Type B pancreatic cell (in vitro differentiated cells): ENCODE results near the gene NDUFB5. TPM values are rescaled to one million over a fixed set of nuclear protein-coding genes. Genes with fewer than 3 reads are reported as not detected.

ENCODE experiments used
- DNase-seq: peaks from one replicate; pipeline ENCODE4 v3.0.0; 2021; ENCODE audit warnings: mixed read lengths; ENCODE audit not compliant: unreplicated experiment; ENCODE audit errors: extremely low spot score
- H3K27ac Mint-ChIP-seq: 2 replicates; pipeline ENCODE4 v1.8.0; 2021; ENCODE audit warnings: mild to moderate bottlenecking, mixed read lengths
- H3K27me3 Mint-ChIP-seq: 2 replicates; pipeline ENCODE4 v1.8.0; 2021; ENCODE audit warnings: mixed read lengths
- H3K36me3 Mint-ChIP-seq: 2 replicates; pipeline ENCODE4 v1.8.0; 2021; ENCODE audit warnings: mixed read lengths
- H3K4me1 Mint-ChIP-seq: one replicate; pipeline ENCODE4 v1.8.0; 2021; ENCODE audit warnings: mixed read lengths; ENCODE audit not compliant: unreplicated experiment
- H3K4me3 Mint-ChIP-seq: 2 replicates; pipeline ENCODE4 v1.8.0; 2021; ENCODE audit warnings: mild to moderate bottlenecking, mixed read lengths
- H3K9me3 Mint-ChIP-seq: 2 replicates; pipeline ENCODE4 v1.8.0; 2021; ENCODE audit warnings: mixed read lengths
- total RNA-seq: library from RNA; stranded (reverse); gene quantifications from 2 replicates; pipeline ENCODE4 v1.2.1, GENCODE V29; 2021; ENCODE audit warnings: low replicate concordance
- TF ChIP-seq, protein P1 (sequence below): fragments of 200-600 bp; sonication (generic); conservative IDR thresholded peaks from 2 replicates; pipeline ENCODE4 v1.5.0; 2021; ENCODE audit warnings: antibody characterized with exemption, mild to moderate bottlenecking

NDUFB5 gene
- total RNA-seq, 1 donor from 2014 or later: 91.5 TPM

DNA sequence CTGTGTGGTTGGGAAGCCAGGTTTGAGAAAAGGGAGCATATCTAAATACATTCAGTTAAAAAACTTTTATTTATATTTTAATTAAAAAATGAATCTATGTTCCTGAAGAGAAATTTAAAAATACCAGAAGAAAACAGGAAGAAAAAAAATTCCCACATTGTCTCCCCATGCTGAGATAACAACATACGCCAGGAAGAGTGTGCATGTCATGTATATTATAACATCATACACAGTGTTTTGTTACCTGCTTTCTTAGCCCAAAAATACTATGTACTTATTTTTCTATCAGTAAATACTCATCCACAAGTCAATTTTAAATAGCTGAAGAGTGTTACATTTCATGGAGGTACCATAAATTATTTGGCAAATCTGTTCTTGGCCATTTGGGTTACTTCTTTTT lies 66.7 kb downstream of the NDUFB5 start:
- H3K9me3 Mint-ChIP-seq: peaks cover 5% of the 10 kb centered on the region
- H3K27ac Mint-ChIP-seq: no peak overlapping the region
- no peak overlapping the region for H3K4me3 Mint-ChIP-seq
- no peaks in the 10 kb centered on the region for H3K27me3 Mint-ChIP-seq
- TF ChIP-seq, protein P1, sequence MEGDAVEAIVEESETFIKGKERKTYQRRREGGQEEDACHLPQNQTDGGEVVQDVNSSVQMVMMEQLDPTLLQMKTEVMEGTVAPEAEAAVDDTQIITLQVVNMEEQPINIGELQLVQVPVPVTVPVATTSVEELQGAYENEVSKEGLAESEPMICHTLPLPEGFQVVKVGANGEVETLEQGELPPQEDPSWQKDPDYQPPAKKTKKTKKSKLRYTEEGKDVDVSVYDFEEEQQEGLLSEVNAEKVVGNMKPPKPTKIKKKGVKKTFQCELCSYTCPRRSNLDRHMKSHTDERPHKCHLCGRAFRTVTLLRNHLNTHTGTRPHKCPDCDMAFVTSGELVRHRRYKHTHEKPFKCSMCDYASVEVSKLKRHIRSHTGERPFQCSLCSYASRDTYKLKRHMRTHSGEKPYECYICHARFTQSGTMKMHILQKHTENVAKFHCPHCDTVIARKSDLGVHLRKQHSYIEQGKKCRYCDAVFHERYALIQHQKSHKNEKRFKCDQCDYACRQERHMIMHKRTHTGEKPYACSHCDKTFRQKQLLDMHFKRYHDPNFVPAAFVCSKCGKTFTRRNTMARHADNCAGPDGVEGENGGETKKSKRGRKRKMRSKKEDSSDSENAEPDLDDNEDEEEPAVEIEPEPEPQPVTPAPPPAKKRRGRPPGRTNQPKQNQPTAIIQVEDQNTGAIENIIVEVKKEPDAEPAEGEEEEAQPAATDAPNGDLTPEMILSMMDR: no peak
- peaks cover 16% of the 10 kb centered on the region for H3K36me3 Mint-ChIP-seq
- DNase-seq: no peak
- H3K4me1 Mint-ChIP-seq: peaks cover 26% of the 10 kb centered on the region

DNA sequence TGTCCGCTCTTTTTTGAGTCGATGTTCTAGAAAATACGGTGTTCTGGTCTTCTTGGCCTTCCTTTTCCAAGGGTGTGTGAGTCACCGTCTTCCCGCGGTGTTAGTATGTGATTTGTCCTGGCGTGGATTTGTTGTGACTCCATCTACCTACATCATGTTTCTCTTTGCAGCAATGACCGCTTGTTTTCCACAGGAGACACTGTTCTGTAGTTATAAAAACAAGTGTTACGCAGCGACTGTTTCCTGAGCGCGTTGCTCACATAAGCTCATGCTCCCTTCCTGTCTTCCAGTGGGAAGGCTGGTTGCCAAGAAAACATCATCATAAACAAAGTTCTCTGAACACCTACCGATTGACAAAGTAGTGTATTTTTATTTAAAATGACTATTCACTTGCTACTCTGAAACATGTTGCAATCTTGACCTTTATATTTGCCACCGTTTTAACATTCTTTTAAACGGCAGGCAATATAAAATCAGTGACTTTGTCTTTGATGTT lies 67.2 kb downstream of the NDUFB5 start:
- Mint-ChIP-seq H3K4me3 (no peak overlapping the region), H3K27ac (no peak overlapping the region), H3K27me3 (no peaks in the 10 kb centered on the region), H3K4me1 (peaks cover 24% of the 10 kb centered on the region), H3K9me3 (peaks cover 5% of the 10 kb centered on the region), H3K36me3 (peaks cover 16% of the 10 kb centered on the region)
- DNase-seq: no peak
- TF ChIP-seq, protein P1: no peak

DNA sequence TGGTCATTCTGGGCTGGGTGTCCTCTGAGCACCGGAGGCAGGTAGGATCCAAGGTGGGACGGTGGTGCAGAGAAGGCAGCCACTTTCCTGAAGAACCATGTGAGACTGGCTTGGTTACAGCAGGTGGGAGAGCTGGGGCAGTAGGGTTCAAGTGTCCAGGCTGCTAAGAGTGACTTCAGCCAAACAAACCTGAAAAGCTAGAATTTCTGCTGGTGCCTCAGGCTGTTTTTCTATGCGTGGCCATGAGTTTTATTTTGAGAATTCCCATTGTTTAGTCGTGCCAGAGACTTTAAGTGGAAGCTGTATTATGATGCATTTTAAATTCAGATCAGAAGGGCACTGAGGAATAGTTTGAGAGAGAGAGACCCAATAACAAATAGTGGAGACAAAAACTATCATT lies 68.3 kb downstream of the NDUFB5 start:
- DNase-seq: no peak
- TF ChIP-seq, protein P1: no peak
- H3K4me1 Mint-ChIP-seq: peaks cover 21% of the 10 kb centered on the region
- peak overlapping the region; percentile 72 for H3K4me3 Mint-ChIP-seq
- H3K36me3 Mint-ChIP-seq: peaks cover 16% of the 10 kb centered on the region
- H3K27me3 Mint-ChIP-seq: no peaks in the 10 kb centered on the region
- H3K9me3 Mint-ChIP-seq: peaks cover 5% of the 10 kb centered on the region
- peak overlapping the region; percentile 75 for H3K27ac Mint-ChIP-seq

DNA sequence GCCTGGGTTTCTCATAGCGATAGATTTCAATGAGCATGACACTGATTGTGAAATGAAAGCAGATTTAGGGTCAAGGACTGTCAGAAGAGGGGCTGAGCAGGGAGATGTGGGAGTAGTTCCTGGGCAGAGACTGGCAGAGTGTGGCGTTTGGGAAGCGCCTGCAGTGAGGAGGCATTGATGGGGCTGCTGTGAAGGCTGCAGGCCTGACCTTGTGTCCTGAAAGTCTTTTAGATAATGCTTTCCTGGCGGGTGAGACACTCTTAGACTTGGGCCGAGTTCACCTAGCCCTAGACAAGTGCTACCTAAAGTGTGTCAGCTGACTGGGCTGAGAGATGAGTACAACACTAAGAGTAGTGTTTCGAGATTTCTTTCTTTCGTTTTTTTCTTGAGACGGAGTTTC lies 68.9 kb downstream of the NDUFB5 start:
- peaks cover 5% of the 10 kb centered on the region for H3K9me3 Mint-ChIP-seq
- H3K4me3 Mint-ChIP-seq: peak overlapping the region; percentile 23
- peaks cover 16% of the 10 kb centered on the region for H3K36me3 Mint-ChIP-seq
- DNase-seq: no peak
- TF ChIP-seq, protein P1: no peak
- H3K27me3 Mint-ChIP-seq: no peaks in the 10 kb centered on the region
- peaks cover 21% of the 10 kb centered on the region for H3K4me1 Mint-ChIP-seq
- peak overlapping the region; percentile 75 for H3K27ac Mint-ChIP-seq

DNA sequence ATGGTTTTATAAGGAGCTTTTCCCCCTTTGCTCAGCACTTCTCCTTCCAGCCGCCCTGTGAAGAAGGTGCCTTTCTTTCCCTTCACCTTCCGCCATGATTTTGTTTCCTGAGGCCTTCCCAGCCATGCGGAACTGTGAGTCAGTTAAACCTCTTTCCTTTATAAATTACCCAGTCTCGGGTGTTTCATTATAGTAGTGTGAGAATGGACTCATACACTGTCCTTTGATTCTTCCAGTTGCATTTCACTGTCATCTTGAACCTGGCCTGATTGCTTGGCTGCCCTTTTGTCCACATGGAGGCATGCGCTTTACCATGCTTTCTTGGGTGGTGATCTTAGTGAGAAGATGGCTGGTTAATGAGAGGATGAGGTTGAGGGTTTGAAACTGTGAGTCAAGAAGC lies 71.5 kb downstream of the NDUFB5 start:
- H3K27me3 Mint-ChIP-seq: no peaks in the 10 kb centered on the region
- no peak overlapping the region for H3K27ac Mint-ChIP-seq
- H3K36me3 Mint-ChIP-seq: peaks cover 16% of the 10 kb centered on the region
- H3K9me3 Mint-ChIP-seq: peaks cover 5% of the 10 kb centered on the region
- no peak overlapping the region for H3K4me3 Mint-ChIP-seq
- DNase-seq: no peak
- H3K4me1 Mint-ChIP-seq: peaks cover 18% of the 10 kb centered on the region
- TF ChIP-seq, protein P1: no peak

Other genes starting within 250 kb of the NDUFB5 start
- gene GNB4, start 153.3 kb upstream of the NDUFB5 start, total RNA-seq: 11.9 and 26.8 TPM in 2 replicates
- gene ACTL6A, start 41.9 kb upstream of the NDUFB5 start, total RNA-seq: 53.8 and 69.5 TPM in 2 replicates
- 38.2 and 47.9 TPM in 2 replicates for gene MRPL47, start 156 bp upstream of the NDUFB5 start, total RNA-seq
- 5.4 and 18.3 TPM in 2 replicates for gene USP13, start 48.2 kb downstream of the NDUFB5 start, total RNA-seq